Esophagus squamous epithelium (tissue), 4 donors: Measurements from ENCODE around the gene APP.

ENCODE experiments used
- POLR2A ChIP-seq, 4 donors: fragments of 450-650 bp; IDR thresholded peaks; one replicate each; pipeline ENCODE4 v1.6.1; 2017; ENCODE audit warnings: antibody characterized with exemption in 4 of 4, mild to moderate bottlenecking in 4 of 4, moderate library complexity in 3 of 4
- TF ChIP-seq, protein P1 (sequence below), 6 experiments: fragments of 450-650 bp in 4 of 6; fragments of 200-600 bp in 2 of 6; sonication (generic) in 2 of 6; IDR thresholded peaks; one replicate each; pipeline ENCODE4 v1.5.1; 2016 to 2019; ENCODE audit warnings: antibody characterized with exemption in 6 of 6, mild to moderate bottlenecking in 4 of 6, moderate library complexity in 4 of 6

DNA sequence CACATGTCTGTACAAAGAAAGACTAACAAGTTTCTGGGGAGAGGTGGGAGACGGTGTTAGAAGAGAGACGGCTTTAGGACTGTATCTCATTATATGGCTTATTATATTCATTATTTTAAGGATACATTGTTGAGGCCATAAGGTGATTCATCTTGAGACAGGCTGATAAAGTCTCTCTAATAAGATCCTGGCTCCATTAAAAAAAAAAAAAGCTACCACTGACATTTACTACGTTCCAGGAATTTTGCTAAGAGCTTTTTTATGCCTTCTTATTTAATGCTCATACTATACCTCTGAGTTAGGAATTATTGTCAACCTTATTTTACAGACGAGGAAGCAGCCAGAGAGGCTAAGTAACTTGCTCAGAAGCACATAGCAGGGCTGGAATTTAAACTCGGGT lies 262.1 kb downstream of the APP start:
- TF ChIP-seq, protein P1, sequence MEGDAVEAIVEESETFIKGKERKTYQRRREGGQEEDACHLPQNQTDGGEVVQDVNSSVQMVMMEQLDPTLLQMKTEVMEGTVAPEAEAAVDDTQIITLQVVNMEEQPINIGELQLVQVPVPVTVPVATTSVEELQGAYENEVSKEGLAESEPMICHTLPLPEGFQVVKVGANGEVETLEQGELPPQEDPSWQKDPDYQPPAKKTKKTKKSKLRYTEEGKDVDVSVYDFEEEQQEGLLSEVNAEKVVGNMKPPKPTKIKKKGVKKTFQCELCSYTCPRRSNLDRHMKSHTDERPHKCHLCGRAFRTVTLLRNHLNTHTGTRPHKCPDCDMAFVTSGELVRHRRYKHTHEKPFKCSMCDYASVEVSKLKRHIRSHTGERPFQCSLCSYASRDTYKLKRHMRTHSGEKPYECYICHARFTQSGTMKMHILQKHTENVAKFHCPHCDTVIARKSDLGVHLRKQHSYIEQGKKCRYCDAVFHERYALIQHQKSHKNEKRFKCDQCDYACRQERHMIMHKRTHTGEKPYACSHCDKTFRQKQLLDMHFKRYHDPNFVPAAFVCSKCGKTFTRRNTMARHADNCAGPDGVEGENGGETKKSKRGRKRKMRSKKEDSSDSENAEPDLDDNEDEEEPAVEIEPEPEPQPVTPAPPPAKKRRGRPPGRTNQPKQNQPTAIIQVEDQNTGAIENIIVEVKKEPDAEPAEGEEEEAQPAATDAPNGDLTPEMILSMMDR (IDR thresholded peaks at IDR 0.05), result no peak
- no peak for TF ChIP-seq POLR2A (IDR thresholded peaks at IDR 0.05)
